Fibroblast of mammary gland (primary cell): Measurements from ENCODE around the gene CTIF.

Experiments used
- DNase-seq: peaks from one replicate; pipeline ENCODE4 v3.0.0-alpha.2; 2010; ENCODE audit warnings: low read depth
- H3K4me3 ChIP-seq: 2 replicates; pipeline ENCODE4 v1.5.1; 2011; ENCODE audit warnings: low read depth, mild to moderate bottlenecking, low read length, moderate library complexity; ENCODE audit not compliant: control insufficient read depth
- CTCF ChIP-seq: conservative IDR thresholded peaks from 2 replicates; pipeline ENCODE4 v1.5.1; 2011; ENCODE audit warnings: low read depth, low read length, inconsistent platforms; ENCODE audit not compliant: control insufficient read depth, insufficient read depth

The CTIF gene

GRCh38 chr18:48892146-48892855 lies 353.5 kb downstream of the CTIF start:
- no peak overlapping the region for H3K4me3 ChIP-seq
- no peak for TF ChIP-seq CTCF
- no peak for DNase-seq

DNA sequence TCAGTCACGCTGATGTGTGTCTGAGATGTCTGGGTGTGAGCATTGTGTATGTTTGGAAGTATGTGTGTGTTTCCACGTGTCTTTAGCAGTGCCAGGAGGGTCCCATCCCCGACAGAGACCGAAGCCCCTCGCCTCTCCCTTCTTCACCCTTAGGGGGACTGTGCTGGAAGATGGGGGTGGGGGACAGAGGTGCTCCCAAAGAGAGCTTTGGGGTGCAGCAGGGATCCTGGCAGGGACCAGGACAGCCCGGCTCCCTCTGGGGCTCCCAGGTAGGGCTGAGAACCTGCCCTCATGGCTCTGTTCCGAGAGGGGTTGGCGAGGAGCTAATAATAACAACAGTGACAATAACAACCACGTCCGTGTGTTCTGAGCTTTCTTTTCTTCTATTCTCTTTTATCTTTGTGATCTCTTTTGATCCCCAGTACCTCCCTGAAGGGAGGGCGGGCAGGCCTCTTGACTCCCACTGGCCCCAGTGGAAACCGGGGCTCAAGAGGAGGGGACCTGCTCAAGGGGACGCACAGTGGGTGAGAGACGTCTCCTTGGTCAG lies 354.3 kb downstream of the CTIF start:
- no peak overlapping the region for H3K4me3 ChIP-seq
- DNase-seq, result no peak
- no peak for TF ChIP-seq CTCF

GRCh38 chr18:48893608-48894600 lies 355.1 kb downstream of the CTIF start:
- H3K4me3 ChIP-seq, result no peak overlapping the region
- no peak for DNase-seq
- no peak for TF ChIP-seq CTCF

GRCh38 chr18:48894799-48895346 lies 356.0 kb downstream of the CTIF start:
- no peak overlapping the region for H3K4me3 ChIP-seq
- no peak for TF ChIP-seq CTCF
- DNase-seq, result peak; percentile 35

DNA sequence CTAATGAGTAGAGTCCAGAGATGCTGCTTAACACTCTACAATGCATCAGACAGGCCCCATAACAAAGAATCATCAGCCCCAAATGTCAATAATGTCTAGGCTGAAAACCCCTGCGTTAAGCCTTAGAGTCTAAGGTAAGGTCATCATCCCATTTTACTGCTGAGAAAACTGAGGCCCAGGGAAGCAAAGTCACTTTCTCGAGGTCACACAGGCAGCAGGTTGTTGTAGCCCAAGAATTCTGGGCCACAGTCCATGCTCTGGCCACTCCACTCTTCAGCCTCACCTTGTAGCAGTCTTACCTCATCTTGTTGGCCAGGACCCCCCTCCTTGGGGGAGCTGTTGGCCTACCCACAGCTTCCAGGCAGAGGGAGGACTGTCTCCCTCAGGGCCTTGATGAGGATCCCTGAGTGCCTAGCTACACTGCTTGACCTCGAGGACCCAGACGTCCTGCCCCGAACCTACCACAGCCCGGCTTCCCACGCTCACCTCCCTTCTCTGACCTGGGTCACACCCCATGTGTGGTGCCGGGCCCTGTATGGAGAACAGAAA lies 357.6 kb downstream of the CTIF start:
- DNase-seq, result no peak
- no peak overlapping the region for H3K4me3 ChIP-seq
- no peak for TF ChIP-seq CTCF

- no peak for TF ChIP-seq CTCF
- H3K4me3 ChIP-seq, result no peak overlapping the region
- DNase-seq, result peak; percentile 67
Observed at GRCh38 chr18:48896875-48897511, 358.2 kb downstream of the CTIF start.
